NK-92 (cell line): ENCODE data around the gene SDR42E2.
"Not testable (repeated sequence)": the region's sequence is repeated elsewhere in the genome, so short reads cannot be mapped to it uniquely, and the experiment has no call there.

Experiments used
- DNase-seq: peaks from one replicate; lab custom pipeline; 2025; ENCODE audit not compliant: unreplicated experiment; lab: John Stamatoyannopoulos, UW

SDR42E2 gene

DNA sequence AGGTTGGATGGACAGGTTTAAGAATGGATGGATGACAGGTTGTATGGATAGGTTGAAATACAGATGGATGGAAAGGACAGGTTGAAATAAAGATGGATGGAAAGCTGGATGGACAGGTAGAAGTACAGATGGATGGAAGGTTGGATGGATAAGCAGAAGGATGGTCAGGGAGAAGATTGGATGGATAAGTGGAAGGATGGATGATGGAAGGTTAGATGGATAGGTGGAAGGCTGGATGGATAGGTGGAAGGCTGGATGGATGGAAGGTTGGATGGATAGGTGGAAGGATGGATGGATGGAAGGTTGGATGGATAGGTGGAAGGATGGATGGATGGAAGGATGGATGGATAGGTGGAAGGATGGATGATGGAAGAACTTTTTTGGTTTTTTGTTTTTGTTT, 905 bp upstream of the SDR42E2 start:
- DNase-seq, result no peak

DNA sequence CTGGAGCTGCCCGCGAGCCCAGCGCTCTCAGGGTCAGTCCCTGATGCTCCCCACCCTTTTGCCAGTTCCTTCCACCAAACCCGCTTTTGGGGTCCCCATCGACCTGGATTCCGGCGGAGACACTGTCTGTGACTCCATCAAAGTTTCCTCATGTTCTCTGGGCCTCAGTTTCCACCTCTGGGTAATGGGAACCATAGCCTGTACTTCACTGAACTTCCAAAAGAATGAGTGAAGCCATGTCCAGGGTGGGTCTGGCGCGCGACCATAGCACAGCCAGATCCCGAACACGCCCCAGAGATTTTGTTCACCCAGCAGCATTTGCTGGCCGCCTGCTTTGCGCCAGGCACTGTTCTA, 327 bp downstream of the SDR42E2 start:
- no peak for DNase-seq

DNA sequence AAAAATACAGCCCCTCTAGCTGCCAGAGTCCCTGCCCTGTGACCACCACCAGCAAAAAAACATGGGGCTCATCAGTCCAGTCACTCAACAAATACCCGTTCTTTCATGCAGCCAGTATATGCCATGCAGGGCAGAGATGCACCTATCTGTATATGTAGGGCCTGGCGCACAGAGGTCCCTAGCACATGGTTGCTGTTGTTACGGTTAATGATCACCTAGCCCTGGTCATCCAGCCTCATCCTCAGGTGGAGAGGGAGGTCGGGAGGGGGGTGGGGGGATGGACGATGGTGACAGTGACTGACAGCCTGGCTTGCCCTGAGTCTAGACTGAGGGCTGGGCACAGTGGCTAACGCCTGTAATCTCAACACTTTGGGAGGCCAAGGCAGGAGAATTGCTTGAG, 1.5 kb downstream of the SDR42E2 start:
- DNase-seq, result no peak

DNA sequence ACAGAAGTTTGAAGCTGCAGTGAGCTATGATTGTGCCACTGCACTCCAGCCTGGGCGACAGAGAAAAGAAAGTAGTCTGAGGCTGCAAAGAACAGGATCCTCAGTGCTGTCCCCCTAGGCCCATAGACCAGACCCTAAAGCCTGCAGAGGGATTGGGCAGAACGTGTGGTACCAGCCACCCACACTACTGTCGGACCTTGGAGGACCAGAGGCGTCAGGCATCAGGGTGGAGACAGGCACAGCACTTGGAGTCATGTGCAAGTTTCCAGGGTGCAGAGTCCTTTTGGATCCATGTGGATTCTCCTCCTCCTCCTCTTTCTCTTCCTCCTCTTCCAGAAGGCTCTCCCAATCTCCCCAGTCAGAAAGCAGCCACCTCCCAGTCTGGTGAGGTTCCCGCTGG, 2.2 kb downstream of the SDR42E2 start:
- no peak for DNase-seq

DNA sequence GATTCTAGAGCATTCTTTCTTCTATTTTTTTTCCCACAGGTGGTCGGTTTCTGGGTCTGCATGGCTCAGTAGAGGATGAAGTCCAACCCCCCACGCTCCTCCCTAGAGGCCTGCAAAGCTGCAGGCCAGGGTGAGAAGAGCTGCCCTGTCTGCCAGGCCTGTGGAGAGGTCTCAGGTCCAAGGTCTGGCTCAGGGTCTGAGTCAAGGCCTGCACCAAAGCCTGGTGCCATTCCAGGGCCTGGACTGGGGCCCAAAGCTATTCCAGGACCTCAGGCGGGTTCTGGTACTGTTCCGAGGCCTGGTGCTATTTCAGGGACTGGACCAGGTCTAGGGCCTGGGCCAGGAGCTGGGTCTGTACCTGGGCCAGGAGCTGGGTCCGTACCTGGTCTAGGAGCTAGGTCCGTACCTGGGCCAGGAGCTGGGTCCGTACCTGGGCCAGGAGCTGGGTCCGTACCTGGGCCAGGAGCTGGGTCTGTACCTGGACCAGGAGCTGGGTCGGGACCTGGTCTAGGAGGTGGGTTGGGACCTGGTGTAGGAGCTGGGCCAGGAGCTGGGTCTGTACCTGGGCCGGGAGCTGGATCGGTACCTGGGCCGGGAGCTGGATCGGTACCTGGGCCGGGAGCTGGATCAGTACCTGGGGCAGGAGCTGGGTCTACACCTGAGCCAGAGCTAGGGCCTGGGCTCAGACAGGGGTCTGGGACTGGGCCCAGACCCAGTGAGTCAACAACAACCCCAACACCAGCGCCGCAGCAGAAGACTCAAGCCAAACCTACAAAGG, 3.4 kb downstream of the SDR42E2 start:
- DNase-seq, result no peak

DNA sequence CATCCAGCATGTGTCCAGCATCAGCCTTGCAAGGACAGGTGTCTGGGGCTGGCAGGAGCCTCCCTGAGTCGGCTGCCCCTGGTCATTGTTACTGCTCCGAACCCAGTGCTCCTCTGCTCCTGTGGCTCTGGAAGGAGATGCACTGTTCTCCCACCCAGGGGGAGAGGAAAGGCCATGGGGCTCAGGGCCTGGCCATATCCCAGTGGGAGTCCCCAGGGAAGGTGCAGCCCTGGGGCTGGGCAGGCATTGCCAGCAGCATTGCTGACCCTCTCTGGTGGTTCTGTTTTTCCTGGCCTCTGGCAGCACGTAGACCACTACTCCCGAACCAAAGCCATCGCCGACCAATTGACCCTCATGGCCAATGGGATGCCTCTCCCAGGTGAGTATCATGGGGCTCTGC, 9.6 kb downstream of the SDR42E2 start:
- DNase-seq, result no peak

DNA sequence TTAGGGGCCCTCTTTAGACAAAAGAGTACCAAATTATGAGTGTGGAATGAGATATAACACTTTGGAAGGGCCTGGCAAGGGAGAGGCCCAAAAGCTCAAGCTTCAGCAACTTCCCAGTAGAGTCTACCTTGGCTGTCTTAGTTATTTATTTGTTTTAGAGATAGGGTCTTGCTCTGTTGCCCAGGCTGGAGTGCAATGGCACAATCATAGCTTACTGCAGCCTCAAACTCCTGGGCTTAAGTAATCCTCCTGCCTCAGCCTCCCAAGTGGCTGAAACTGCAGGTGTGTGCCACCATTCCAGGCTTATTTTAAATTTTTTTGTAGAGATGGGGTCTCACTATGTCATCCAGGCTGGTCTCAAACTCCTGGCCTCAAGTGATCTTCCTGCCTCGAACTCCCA, 10.3 kb downstream of the SDR42E2 start:
- not testable (repeated sequence) for DNase-seq

DNA sequence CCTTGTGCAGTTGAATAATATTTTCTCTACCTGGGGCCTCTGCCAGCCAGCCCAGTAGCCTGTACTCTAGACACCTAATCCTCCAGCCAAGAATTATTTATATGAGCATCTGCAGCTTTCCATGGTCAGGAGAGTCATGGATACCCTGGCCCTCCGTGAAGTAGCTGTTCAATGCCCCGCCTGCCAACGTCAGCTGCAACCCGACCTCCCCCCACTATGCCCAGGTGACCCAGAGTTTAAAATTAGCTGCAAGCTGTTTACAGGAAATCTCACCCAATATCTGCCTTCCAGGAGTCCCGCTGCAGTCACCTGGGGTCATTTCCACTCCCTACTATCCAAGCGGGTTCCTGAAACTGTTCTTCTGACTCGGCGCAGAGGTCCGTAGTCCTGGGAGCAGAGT, 12.3 kb downstream of the SDR42E2 start:
- no peak for DNase-seq

DNA sequence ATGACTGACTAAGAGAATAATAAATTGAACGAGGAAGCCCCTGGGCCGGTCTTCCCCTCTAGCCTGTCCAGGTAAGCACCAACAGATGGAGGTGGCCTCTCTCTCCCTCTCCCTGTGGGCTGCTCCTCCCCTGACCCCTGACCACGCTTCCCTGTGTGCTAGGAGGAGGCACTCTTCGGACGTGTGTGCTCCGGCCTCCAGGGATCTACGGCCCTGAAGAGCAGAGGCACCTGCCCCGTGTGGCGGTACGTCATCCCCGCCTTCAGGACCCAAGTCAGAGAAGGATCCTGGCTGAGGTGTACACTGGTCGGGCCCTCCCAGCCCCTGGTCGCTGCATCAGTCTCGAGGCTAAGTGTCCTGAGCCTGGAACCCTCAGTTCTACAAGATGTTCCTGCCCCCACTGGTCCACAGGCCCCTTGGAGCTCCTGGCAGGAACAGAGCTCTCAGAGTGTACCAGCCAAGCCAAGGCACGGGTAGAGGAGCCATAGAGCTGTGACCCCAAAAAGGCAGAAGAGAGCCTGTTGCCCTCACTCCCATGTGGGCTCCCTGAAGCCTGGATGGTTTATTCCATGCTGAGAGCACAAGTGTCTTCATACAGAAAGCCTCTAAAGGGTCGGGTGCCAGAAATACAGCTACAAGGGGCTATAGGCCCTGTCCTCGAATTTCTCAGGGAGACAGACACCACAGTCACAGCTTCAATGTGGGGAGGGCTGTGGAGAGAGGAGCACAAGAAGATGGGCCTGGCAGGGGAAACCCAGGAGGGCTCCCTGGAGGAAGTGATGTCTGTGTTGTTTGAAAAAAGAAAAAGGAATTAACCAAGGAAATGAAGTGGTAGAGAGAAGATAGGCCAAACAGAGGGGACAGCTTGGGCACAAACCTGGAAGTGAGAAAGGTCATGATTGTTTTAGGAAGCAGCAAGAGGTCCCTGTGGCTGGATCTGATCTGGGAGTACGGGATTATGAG, 15.9 kb downstream of the SDR42E2 start:
- no peak for DNase-seq

DNA sequence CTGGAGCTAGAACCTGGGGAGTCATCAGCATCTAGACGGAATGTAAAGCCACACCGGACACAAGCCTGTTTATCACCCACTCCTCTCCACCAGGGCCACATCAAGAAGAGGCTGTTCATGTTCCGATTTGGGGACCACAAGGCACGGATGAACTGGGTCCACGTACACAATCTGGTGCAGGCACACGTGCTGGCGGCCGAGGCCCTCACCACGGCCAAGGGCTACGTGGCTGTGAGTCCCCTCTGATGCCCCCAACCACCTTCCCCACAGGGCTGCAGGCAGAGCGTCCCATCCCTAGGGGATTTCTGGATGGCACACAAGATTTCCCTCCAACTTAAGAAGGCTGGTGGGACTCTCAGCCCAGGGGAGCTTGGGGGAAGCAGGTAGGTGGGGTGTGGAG, 19.1 kb downstream of the SDR42E2 start:
- DNase-seq, result no peak

DNA sequence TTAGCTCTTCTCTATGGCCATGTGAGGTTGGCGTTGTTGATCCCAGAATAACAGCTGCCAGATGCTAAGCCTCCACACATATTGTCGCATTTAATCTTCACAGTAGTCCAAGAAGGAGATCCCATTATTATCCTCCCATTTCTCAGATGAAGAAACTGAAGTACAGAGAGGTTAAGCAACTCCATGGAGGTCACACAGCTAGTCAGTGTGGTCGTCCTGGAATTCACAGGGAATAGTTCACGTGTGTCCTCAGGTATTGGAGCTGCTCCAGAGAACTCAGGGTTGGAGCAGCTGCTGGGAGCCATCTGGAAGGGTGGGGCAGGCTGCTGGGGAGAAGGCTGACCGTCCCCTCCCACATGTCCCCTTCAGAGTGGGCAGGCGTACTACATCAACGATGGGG, 19.5 kb downstream of the SDR42E2 start:
- DNase-seq, result no peak

DNA sequence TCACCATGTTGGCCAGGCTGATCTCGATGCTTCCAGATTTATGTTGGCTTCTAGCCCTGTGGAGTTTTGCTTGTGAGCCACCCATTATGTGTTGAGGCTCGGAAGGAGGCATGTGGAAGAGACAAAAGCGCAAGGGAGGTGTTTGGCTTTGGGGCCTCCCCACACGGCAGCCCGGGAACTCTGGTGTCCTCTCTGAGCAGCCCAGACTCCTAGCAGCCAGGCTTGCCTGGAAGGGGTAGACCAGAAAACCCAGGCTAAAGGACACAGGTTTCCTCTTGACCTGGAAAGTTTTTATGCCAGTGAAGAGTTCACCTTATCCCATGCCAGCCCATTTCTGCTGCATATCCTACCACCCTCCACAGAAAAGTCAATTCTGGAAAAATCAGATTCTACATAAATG, 21.0 kb downstream of the SDR42E2 start:
- no peak for DNase-seq

DNA sequence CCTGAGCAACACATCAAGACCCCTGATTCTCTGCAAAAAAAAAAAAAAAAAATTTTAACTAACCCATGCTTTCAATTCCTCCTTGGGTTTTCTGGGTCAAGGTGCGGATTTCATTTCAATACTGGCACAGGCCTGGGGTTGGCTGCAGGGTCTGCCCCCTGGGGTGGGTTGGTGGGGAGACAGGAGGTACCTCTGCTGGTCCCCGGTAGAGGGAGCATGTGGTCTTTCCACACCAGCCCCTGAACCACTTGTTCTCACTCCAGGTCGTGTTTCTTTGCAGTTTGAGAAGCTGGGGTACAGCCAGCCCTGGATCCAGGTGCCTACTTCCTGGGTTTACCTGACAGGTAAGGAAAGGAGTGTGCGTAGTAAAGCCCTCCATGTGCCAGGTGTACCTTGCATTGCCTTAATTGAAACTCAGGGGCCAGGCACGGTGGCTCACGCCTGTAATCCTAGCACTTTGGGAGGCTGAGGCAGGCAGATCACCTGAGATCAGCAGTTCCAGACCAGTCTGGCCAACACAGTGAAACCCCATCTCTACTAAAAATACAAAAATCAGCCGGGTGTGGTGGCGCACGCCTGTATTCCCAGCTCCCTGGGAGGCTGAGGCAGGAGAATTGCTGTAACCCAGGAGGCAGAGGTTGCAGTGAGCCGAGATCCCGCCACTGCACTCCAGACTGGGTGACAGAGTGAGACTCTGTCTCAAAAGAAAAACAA, 21.8 kb downstream of the SDR42E2 start:
- DNase-seq, result no peak

DNA sequence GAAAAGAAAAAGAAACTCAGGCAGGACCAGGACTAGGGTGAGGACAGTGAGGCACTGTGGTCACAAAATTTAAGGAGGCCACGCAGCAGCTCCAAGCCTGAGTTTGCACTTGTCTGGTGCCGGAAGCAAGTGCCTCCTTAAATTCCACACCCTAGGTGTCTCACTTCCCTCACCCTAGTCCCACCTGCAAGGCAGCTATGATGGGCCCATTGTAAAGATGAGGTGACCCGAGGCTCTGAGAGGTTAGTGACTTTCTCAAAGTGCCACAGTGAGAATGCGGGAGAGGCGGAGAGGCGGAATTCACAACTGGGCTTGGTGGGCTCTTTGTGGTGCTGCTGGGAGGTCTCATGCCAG, 22.3 kb downstream of the SDR42E2 start:
- no peak for DNase-seq

DNA sequence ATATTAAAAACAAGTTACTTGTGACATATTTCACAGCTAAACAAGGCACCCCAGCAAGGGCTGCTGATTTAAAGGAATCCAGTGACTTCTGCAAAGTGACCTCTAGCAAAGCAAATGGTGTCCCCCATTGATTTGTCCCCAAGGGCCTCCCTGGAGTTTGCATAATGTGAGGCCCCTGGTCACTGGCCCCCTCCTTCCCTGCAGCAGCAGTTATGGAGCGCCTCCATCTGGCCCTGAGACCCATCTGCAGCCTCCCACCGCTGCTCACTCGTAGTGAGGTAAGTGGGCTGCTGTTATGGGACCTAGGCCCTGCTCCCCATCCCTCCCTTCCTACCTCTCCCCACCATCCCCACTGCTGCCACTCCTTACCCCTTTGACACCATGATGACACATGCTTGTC, 24.2 kb downstream of the SDR42E2 start:
- DNase-seq, result no peak

DNA sequence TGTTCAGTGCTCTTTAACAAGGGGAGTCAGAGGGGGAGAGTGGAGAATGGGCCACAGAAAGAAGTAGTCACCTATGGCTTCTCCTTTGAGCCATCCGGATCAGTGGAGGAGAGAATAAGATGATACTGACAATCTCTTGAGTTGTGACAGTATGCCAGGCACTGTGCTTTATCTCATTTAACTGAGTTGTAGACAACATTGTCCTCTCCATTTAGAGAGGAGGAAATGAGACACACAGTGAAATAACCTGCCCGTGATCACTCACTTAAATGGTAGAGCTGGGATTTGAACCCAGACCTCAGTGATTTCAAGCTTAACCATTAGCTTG, 25.9 kb downstream of the SDR42E2 start:
- DNase-seq, result no peak

DNA sequence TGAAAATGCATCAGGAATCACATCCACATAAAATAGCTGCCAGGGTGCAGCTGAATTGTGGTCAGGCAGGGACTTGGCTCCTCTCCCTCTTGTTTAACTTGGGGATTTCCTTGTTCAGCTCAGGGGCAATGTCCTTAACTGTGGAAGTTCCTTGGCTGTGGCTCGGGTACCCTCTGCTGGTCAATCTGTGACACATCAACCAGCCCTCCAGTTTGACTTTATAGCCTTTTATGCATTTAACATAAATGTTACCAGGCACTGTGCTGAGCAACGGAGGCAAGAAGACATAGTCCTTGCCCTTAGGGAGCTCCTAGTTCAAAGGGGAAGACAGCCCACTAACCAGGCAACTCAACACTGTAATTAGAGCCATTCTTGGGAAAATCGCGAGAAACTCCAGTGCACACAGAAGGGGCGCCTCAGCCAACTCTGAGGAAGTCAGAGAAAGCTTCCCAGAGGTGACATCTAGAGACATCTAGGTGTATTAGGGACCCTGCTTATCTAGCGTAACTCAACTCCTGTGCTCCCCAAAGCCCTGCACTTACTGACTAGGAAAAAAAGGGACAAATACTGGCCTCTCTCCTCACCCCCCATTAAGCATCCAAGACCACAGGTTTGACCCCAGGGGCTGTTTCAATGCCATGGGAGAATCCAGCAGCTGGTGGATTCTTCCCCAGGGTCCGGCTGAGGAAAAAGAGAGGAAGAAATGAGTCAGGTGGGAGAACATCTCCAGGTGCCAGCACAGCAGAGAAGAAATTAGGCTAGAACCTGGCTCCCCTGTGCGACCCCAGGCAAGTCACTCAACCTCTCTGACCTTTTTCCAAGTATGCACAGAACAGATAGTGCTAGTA, 26.5 kb downstream of the SDR42E2 start:
- peak; percentile 17 for DNase-seq

DNA sequence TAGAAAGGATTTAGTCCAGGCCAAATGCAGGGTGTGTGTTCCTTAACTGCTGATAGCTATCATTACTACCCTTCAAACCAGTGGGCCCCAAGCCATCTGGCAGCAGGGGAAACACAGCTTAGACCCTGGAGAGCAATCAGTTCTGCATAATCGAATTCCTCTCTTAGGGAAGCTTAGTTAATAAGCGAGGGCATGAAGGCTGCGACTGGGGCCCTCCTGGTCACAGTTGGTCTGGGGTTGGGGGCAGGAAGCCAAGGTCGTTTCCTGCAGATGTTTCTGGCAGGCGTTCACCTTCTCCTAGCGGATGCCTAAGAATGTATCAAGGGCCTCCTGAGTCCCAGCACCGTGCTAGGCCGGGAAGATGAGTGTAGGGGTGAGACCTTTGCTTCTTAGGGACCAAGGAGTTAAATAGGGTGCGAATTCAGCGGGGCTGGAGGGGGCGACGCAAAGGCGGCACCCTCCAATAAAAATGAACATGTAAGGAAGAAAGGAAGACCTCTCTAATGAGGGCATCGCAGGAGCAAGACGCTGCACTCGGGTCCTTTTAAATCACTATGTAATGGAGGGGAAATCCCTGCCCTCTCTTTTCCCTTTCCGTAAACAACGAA, 27.3 kb downstream of the SDR42E2 start:
- DNase-seq, result no peak

DNA sequence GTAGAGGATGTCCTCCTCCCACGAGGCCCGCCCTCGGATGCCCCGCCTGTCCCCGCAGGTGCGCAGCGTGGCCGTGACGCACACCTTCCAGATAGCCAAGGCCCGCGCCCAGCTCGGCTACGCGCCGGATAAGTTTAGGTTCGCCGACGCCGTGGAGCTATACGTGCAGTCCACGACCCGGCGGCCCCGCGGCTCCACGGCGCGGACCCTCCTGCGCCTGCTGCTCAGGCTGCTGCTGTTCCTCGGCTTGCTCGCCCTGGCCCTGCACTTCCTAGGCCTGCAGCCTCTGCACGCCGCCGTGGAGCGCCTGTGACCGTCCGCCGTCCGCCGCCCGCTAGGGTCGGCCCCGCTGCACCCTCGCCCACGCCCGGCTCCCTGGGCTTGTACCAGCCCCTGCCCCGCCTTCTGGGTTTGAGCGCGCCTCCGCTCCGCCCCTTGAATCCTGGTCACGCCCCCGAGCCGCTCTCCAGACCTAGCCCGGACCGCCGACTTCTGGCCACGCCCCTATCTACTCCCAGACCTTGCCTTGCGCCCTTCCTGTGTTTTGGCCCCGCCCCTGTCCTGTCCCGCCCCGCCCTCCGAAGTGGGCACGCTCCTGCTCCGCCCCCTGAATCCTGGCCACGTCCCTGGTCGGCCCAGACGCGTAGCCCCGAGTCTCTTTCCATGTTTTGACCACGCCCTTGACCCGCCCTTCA, 27.9 kb downstream of the SDR42E2 start:
- peak; percentile 64 for DNase-seq
